ENCODE results near the gene PRC1.

GRCh38 chr15:90942354-90943120, 51.8 kb downstream of the PRC1 start:
- TF ChIP-seq, protein P1, sequence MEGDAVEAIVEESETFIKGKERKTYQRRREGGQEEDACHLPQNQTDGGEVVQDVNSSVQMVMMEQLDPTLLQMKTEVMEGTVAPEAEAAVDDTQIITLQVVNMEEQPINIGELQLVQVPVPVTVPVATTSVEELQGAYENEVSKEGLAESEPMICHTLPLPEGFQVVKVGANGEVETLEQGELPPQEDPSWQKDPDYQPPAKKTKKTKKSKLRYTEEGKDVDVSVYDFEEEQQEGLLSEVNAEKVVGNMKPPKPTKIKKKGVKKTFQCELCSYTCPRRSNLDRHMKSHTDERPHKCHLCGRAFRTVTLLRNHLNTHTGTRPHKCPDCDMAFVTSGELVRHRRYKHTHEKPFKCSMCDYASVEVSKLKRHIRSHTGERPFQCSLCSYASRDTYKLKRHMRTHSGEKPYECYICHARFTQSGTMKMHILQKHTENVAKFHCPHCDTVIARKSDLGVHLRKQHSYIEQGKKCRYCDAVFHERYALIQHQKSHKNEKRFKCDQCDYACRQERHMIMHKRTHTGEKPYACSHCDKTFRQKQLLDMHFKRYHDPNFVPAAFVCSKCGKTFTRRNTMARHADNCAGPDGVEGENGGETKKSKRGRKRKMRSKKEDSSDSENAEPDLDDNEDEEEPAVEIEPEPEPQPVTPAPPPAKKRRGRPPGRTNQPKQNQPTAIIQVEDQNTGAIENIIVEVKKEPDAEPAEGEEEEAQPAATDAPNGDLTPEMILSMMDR (IDR thresholded peaks at IDR 0.05; ENCODE audit: insufficient read depth, low read depth, low read length) = no peak
- no peak for TF ChIP-seq EZH2 (IDR thresholded peaks at IDR 0.05; ENCODE audit: insufficient read depth, low read length)

Data from astrocyte (in vitro differentiated cells and primary cell).